Glomerular endothelial cell (primary cell): Measurements from ENCODE around the gene SPG7. TPM values are rescaled to one million over a fixed set of nuclear protein-coding genes. Genes with fewer than 3 reads are reported as not detected.
"Not testable (repeated sequence)": the region's sequence is repeated elsewhere in the genome, so short reads cannot be mapped to it uniquely, and the experiment has no call there.

ENCODE experiments used
- DNase-seq: peaks from one replicate; pipeline ENCODE4 v3.0.0-alpha.2; 2011; ENCODE audit warnings: low read depth, low spot score; ENCODE audit errors: extremely low read depth
- total RNA-seq: library from RNA; depleted of rRNA; stranded (reverse); fragments of >200 nt; gene quantifications from 2 replicates; pipeline ENCODE4 v1.2.3, GENCODE V29; 2015

SPG7 gene
- total RNA-seq, 1 donor from 2014 or later: 210 TPM

- no peak for DNase-seq
These were observed 53.1 kb downstream of the SPG7 start for GRCh38 chr16:89561142-89561883.

GRCh38 chr16:89561884-89562599 is 53.8 kb downstream of the SPG7 start:
- DNase-seq: no peak

- DNase-seq: no peak
These were observed 54.7 kb downstream of the SPG7 start for GRCh38 chr16:89562939-89563338.

- DNase-seq: no peak
These were observed 55.6 kb downstream of the SPG7 start for GRCh38 chr16:89563639-89564392.

GRCh38 chr16:89564476-89565255 is 56.5 kb downstream of the SPG7 start:
- no peak for DNase-seq

- no peak for DNase-seq
These were observed 57.0 kb downstream of the SPG7 start for GRCh38 chr16:89565256-89565505.

- no peak for DNase-seq
These were observed 57.5 kb downstream of the SPG7 start for GRCh38 chr16:89565506-89566372.

- no peak for DNase-seq
These were observed 59.7 kb downstream of the SPG7 start for GRCh38 chr16:89567656-89568594.

- no peak for DNase-seq
These were observed 61.5 kb downstream of the SPG7 start for GRCh38 chr16:89569506-89570341.

GRCh38 chr16:89570342-89570923 is 62.2 kb downstream of the SPG7 start:
- DNase-seq: no peak

GRCh38 chr16:89570983-89571598 is 62.9 kb downstream of the SPG7 start:
- DNase-seq: not testable (repeated sequence)

GRCh38 chr16:89571636-89572035 is 63.4 kb downstream of the SPG7 start:
- no peak for DNase-seq

- no peak for DNase-seq
These were observed 63.9 kb downstream of the SPG7 start for GRCh38 chr16:89572073-89572484.

GRCh38 chr16:89572485-89573205 is 64.4 kb downstream of the SPG7 start:
- DNase-seq: no peak

- no peak for DNase-seq
These were observed 65.8 kb downstream of the SPG7 start for GRCh38 chr16:89573826-89574680.
